Skin of body (tissue), 2 donors: ENCODE measurements around the gene ASGR1. TPM values are rescaled to one million over a fixed set of nuclear protein-coding genes. Genes with fewer than 3 reads are reported as not detected.

ENCODE experiments used
- DNase-seq: peaks from one replicate; lab custom pipeline; 2025; lab: John Stamatoyannopoulos, UW
- total RNA-seq: library from RNA; depleted of rRNA; stranded (reverse); fragments of >200 nt; gene quantifications from one replicate; pipeline ENCODE4 v1.2.3, GENCODE V29; 2014

The ASGR1 gene, protein sequence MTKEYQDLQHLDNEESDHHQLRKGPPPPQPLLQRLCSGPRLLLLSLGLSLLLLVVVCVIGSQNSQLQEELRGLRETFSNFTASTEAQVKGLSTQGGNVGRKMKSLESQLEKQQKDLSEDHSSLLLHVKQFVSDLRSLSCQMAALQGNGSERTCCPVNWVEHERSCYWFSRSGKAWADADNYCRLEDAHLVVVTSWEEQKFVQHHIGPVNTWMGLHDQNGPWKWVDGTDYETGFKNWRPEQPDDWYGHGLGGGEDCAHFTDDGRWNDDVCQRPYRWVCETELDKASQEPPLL
- total RNA-seq: 3.7 TPM

DNA sequence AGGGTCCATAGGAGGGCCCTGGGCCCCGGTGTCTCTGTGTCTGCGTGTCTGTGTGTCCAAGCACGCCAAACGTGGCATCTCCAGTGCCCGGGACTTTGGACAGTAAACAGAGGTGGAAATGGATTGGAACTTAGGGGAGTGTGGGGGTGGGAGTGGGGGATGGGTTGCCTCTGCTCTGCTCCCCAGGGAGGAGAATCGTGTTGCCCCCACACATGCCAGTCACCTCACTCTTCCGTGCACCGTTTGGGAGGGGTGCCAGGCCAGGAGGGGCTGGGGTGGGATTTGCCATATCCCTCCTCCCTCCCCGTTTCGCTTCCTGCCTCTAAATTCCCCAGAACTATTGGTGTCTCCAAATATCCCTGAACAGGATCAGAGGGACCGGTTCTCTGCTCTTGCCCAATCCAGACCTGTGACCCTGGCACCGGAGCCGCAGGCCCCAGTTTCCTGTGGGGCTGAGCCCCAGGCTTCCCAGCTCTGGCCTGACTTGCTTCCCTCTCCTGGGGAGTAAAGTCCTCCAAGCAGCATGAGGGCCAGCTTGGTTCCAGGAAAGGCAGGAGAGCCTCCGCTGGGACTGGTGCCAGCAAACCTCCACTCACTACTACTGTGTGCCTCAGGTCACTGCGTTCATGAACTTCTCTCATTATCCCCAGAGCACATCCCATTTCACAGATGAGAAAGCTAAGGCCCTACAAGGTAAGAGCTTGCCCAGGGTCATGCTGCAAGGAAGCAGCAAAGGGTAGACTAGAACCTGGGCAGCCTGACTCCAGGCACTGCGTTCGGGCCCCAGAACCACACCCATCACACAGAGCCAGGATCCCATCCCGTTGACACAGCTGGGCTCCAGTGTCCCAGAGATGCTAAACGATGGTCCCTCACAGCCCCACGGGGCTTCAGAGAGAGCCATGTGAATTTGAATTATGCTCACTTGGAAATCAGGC, at the start of gene ASGR1:
ASGR1 (minus strand) TSS at position 54 of the 938 bp plus-strand sequence. CDS start 807 bp downstream, outside the sequence.
- DNase-seq: no peak

DNA sequence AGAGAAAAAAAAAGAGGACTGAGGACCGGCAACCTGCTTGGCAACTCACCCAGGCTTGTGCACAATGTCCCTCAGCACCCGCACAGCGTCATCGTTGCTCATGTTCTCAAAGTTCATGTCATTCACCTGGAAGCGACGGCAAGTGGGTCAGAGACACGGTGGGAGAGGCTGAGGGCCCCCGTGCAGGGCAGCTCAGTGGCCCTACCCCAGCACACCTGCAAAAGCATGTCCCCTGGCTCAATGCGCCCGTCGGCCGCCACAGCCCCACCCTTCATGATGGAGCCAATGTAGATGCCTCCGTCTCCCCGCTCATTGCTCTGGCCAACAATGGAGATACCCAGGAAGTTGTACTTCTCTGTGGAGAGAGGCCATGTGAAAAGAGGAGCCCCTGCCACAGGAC, 49.8 kb upstream of the ASGR1 start:
- no peak for DNase-seq

DNA sequence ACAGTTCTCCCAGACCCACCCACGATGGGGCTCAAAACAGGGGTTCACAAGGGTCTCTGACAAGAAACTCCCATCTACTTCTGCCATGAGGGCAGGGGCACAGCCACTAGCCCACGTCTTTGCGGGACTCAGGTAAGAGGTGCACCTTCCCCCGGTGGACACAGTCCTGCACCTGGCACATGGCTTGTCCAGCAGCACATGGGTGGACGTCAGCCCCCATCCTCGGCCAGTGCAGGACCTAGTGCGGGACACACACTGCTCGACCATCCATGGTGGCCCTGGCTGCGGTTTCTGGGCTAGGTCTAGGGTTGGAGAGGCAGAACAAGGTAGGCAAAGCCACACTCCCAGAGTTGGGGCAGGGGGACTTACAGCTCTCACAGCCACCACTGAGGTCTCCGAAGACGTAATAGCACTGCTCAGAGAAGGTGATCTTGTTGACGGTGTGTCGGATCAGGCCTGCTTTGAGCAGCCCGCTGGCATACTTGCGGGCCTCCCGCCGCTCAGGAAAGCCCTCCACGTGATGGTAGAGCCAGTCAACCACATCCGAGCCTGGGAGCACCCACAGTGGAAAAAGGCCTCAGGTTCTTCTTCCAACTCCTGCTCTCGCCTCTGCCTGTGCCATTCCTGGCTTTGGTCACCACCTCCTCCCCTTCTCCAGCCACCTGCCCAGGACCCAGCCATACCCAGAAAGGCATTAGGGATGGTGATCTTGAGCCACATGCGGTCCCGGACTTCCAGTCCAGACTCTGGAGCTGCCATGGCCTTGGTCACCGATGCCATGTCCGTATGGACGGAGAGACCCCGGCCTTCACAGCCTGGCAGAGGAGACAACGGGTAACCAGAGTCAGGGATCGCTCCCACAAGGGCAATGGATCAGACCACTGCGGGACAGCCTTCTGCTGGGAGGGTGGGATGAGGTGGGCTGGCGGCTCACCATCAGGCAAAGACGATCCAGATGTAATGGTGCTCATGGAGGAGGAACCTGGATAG, 47.8 kb upstream of the ASGR1 start:
- no peak for DNase-seq

DNA sequence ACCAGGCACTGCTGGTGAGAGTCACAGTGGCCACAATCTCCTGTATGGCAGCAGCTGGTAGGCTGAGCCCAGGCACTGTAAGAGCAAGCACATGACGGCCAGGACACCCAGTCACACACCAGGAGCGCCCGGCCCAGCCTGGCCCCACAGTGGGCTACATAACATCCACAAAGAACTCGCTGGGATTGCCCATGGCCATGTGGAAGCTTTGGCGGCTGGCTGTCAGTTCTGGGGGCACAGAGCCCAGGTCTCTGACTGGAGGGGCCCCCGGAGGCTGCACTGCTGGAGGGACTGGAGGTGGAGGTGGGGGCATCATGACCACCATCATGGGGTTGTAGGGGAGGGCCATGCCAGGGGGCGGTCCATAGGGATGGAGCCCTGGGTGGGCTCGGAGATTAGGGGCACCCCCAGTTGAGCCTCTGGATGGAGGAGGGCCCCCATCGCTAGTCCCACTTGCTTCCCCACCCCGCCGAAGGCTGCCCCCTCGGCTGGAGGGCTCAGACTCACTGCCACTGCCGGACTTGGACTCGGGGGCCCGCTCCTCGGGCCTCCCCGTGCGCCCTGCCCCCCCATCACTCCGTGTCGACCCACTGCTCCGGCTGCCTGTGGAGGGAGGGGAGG, 46.7 kb upstream of the ASGR1 start:
- DNase-seq: no peak

DNA sequence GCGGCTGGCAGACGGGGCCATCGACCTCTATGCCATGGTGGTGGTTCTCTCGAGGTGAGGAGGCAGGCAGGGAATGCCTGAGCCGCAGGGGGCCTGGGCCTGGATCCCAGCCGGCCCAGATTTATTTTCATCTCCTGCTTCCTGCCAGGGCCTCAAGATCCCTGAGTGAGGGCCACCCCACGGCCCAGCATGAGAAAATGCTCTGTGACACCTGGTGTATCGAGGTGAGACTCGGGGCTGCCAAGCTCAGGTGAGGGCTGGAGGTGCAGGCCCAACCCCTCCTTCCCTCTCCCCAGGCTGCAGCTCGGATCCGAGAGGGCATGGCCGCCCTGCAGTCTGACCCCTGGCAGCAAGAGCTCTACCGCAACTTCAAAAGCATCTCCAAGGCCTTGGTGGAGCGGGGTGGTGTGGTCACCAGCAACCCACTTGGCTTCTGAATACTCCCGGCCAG, 45.5 kb upstream of the ASGR1 start:
- no peak for DNase-seq

GRCh38 chr17:7224110-7224509, 44.9 kb upstream of the ASGR1 start:
- DNase-seq: no peak

DNA sequence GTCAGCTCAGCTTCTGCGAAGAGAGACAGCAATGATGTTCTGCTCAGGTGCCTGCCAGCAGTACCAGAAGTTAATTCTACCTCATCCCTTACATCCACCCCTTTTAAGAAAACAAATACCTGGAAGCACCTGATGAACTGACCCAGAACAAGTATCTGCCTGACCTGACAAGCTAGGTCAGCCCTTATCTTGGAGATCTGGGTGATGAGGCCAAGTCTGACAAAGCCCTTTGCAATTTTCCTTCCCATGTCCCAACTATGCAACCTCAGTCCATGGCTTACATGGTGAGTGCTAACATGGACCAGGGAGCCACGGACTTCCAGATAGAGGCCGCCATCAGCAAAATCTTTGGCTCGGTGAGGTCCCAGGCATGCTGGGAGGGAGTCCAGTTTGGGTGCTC, 44.2 kb upstream of the ASGR1 start:
- DNase-seq: no peak

GRCh38 chr17:7222972-7223292, 43.8 kb upstream of the ASGR1 start:
- DNase-seq: no peak

DNA sequence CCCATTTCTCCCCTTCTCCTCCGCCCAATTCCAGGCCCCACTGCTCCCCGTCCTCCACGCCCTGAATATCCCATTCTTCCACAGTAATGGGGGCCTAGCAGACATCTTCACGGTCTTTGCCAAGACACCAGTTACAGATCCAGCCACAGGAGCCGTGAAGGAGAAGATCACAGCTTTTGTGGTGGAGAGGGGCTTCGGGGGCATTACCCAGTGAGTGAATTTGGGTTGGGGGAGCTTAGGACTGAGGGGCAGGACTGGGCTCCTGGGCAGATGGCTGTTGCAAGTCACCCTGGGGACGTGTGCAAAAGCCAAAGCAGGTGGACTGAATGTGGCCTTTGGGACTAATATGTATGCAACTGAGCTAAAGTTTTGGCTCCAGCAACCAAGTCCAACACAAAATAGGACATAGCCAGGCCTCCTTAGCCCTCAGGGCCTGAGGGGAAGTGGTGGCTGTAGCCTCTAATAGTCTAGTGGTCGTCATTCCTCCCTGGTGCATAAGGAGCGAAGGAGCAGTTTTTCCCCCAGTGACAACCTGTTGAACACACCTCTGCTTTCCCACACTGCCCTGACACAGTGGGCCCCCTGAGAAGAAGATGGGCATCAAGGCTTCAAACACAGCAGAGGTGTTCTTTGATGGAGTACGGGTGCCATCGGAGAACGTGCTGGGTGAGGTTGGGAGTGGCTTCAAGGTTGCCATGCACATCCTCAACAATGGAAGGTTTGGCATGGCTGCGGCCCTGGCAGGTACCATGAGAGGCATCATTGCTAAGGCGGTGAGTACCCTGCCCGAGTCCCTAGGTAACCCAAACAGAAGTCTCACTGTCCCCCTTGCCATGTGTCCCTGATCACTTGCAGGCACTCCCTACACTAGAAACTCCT, 43.2 kb upstream of the ASGR1 start:
- DNase-seq: no peak

DNA sequence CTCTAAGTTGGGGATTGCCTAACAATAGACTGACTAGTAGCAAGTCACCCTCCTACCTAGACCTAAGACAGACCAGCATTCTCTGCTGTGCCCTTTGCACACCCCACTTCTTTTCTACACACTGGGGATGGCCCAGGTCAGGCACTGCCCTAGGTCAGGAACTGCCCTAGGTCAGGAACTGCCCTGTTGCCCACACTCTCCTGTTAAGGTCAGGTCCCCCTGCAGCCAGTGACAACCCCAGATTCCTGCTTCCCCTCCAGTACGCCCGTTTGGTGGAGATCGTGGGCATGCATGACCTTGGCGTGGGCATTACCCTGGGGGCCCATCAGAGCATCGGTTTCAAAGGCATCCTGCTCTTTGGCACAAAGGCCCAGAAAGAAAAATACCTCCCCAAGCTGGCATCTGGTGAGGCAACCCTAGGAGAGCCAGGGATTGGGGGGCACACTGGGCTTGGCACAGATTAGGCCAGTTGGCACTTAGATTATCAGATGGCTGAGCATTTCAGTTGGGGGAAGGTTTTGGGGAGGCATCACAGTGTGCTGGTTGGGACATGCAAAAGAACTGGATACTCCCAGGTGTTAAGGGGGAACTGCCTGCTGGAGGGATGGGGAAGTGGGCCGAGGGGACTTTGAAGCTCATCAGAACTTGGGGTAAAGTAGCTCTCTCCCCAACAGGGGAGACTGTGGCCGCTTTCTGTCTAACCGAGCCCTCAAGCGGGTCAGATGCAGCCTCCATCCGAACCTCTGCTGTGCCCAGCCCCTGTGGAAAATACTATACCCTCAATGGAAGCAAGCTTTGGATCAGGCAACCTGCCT, 42.3 kb upstream of the ASGR1 start:
- no peak for DNase-seq

DNA sequence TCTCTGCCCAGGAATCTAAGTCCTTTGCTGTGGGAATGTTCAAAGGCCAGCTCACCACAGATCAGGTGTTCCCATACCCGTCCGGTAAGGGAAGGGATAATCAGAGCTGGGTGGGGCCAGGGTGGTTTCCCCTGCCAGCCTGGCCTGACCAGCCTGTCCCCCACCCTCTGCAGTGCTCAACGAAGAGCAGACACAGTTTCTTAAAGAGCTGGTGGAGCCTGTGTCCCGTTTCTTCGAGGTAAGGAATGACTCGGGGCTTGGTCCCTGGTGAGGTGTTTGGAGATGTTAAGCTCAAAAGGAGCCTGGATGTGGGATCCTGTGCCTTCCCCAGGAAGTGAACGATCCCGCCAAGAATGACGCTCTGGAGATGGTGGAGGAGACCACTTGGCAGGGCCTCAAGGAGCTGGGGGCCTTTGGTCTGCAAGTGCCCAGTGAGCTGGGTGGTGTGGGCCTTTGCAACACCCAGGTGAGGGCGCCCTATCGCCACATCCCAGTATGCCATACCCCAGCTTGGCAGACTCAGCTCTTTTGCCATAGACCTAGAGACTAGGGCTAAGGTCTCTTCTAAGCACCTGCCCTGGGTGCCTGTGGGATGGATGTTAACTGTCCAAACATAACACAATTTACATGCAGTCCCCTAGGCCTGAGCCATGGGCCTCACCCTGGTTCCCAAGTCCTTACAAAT, 41.6 kb upstream of the ASGR1 start:
- no peak for DNase-seq

GRCh38 chr17:7219812-7220592, 40.8 kb upstream of the ASGR1 start, which contains the start of the genes ACADVL and DLG4:
ACADVL (plus strand) TSS chr17:7219938; CDS start chr17:7219985, 47 bp downstream.
DLG4 (minus strand) TSS chr17:7219836.
- DNase-seq: peak; percentile 76

DNA sequence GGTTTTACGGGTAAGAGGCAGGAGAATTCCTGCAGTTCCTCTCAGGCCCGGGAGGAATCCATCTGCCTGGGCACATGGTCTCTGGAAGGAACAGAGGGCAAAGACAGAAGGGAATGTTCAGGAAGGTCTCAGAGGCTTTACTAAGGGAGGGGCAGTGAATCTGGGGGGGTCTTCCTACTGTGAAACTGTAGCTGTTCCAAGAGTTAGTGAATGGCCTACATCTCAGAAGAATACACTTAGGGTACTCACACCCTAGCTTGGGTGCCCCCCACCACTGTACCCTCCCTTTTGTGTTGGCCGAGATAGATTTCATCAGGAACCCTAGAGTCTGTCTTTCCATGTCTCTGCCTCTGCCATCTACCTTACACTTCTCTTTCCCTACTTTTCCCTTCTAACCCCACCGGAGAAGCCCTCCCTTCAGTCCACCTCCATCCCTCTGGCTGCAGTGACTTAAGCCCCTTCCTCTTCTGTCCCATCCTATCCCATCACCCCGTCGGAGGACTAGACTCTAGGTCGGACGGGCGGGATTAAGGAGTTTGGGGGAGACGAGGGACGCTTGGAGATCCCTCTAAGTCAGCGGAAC, 40.1 kb upstream of the ASGR1 start:
- DNase-seq: no peak

DNA sequence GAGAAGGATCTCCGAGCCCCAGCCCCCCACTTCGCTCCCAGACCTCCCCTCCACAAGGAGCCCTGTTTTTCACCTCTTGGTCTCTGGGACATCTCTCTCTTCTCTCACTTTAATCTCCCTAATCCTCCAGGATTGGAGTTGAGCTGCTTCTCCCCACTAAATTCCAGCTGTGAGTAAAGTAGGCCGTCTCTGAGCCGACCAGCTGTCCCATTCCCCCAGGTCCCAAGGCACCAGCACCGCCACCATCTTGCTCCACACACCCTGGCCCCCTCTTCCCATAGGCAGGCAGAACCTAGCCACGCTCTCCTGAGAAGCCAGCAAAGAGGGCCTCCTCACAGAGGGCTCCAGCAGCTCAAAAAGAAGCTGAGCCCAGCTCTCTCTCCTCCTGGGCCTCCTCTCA, 39.6 kb upstream of the ASGR1 start:
- no peak for DNase-seq

DNA sequence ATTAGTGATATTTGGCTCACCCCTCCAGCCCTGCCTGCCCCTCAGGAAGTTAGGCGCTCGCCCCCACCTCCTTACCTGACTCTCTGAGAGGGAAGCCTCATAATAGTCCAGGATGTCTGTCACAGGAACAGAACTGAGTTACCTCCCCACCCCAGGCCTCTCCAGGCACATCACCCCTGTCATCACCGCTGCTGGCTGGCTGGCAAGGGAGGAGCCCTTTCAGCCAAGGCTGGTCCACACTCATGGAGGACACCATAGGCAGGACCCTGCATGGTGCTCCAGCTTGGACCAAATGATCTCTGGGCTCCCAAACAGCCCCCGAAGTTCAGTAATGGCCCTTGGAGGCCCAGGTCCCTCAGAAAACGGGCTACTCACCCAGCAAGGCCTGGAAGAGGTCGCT, 39.0 kb upstream of the ASGR1 start:
- no peak for DNase-seq

- DNase-seq: peak; percentile 87
Measured at GRCh38 chr17:7217113-7217987, 38.2 kb upstream of the ASGR1 start.
